Panc1 (cell line): Measurements from ENCODE around the gene INTS6.

Source experiments
- POLR2AphosphoS5 ChIP-seq: IDR thresholded peaks from 2 replicates; pipeline ENCODE4 v1.6.1; 2012; ENCODE audit warnings: mild to moderate bottlenecking, low read depth, low read length, moderate library complexity
- SIN3A ChIP-seq: IDR thresholded peaks from 2 replicates; pipeline ENCODE4 v1.6.1; 2012; ENCODE audit warnings: low read depth, mild to moderate bottlenecking, low read length, moderate library complexity, borderline replicate concordance; ENCODE audit not compliant: insufficient read depth
- TCF7L2 ChIP-seq: IDR thresholded peaks from 2 replicates; pipeline ENCODE4 v1.6.1; 2011; ENCODE audit warnings: mild to moderate bottlenecking, low read depth, low read length, inconsistent platforms
- TF ChIP-seq, protein P1 (sequence below): fragments of 450-650 bp; IDR thresholded peaks from 2 replicates; pipeline ENCODE4 v1.5.1; 2017; ENCODE audit warnings: mild to moderate bottlenecking
- TF ChIP-seq, protein P2 (sequence below), 2 experiments: IDR thresholded peaks; 2 replicates each; pipeline ENCODE4 v1.6.1; 2011 to 2012; ENCODE audit warnings: low read depth in 2 of 2, control low read depth in 1 of 2, low read length in 1 of 2, mild to moderate bottlenecking in 1 of 2, moderate library complexity in 1 of 2; ENCODE audit not compliant: insufficient read depth in 1 of 2

DNA sequence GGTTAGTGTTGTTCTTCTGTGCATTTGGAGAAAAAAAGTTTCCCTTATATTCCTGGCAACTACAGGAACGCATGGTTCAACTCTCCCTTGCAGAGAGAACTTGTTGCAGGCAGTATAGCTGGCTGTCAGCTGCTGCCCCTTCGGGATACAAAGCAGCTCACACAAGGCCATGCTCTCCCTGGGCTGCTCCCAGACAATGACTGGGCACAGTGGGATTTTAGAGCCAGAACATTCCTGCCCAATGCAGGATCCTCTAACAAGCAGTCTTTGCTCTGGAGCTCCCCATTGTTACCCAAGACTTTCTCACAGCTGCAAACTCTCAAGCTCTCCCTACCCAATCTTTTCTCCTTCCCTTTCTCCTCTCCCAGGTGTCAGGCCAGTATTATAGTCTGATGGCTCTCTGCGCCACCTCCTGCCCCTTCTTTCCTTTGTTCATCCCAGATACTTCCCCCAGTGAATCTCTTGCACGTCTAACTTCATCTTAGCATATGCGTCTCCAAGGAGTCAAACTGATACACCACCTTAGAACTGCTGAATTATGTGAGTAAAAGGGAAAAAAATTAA, 140.8 kb downstream of the INTS6 start:
- TF ChIP-seq, protein P1, sequence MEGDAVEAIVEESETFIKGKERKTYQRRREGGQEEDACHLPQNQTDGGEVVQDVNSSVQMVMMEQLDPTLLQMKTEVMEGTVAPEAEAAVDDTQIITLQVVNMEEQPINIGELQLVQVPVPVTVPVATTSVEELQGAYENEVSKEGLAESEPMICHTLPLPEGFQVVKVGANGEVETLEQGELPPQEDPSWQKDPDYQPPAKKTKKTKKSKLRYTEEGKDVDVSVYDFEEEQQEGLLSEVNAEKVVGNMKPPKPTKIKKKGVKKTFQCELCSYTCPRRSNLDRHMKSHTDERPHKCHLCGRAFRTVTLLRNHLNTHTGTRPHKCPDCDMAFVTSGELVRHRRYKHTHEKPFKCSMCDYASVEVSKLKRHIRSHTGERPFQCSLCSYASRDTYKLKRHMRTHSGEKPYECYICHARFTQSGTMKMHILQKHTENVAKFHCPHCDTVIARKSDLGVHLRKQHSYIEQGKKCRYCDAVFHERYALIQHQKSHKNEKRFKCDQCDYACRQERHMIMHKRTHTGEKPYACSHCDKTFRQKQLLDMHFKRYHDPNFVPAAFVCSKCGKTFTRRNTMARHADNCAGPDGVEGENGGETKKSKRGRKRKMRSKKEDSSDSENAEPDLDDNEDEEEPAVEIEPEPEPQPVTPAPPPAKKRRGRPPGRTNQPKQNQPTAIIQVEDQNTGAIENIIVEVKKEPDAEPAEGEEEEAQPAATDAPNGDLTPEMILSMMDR, result no peak
- TF ChIP-seq POLR2AphosphoS5 (no peak), SIN3A (no peak), TCF7L2 (no peak)
- TF ChIP-seq, protein P2, sequence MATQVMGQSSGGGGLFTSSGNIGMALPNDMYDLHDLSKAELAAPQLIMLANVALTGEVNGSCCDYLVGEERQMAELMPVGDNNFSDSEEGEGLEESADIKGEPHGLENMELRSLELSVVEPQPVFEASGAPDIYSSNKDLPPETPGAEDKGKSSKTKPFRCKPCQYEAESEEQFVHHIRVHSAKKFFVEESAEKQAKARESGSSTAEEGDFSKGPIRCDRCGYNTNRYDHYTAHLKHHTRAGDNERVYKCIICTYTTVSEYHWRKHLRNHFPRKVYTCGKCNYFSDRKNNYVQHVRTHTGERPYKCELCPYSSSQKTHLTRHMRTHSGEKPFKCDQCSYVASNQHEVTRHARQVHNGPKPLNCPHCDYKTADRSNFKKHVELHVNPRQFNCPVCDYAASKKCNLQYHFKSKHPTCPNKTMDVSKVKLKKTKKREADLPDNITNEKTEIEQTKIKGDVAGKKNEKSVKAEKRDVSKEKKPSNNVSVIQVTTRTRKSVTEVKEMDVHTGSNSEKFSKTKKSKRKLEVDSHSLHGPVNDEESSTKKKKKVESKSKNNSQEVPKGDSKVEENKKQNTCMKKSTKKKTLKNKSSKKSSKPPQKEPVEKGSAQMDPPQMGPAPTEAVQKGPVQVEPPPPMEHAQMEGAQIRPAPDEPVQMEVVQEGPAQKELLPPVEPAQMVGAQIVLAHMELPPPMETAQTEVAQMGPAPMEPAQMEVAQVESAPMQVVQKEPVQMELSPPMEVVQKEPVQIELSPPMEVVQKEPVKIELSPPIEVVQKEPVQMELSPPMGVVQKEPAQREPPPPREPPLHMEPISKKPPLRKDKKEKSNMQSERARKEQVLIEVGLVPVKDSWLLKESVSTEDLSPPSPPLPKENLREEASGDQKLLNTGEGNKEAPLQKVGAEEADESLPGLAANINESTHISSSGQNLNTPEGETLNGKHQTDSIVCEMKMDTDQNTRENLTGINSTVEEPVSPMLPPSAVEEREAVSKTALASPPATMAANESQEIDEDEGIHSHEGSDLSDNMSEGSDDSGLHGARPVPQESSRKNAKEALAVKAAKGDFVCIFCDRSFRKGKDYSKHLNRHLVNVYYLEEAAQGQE (IDR thresholded peaks at IDR 0.05; ENCODE audit: insufficient read depth in 1 of 2, low read depth in 2 of 2, low read length in 1 of 2), result no peak
